Measurements from ENCODE around the gene URGCP. TPM values are rescaled to one million over a fixed set of nuclear protein-coding genes. Genes with fewer than 3 reads are reported as not detected.
"Not testable (repeated sequence)": the region's sequence is repeated elsewhere in the genome, so short reads cannot be mapped to it uniquely, and the experiment has no call there.

The URGCP gene
- total RNA-seq, 1 donor from 2014 or later: 39.1 TPM

GRCh38 chr7:43914795-43915194 is 8.4 kb upstream of the URGCP start:
- no peak for DNase-seq (ENCODE audit: low spot score)

- DNase-seq (ENCODE audit: low spot score): peak; percentile 47
These were observed 453 bp downstream of the URGCP start for GRCh38 chr7:43905956-43906330.

GRCh38 chr7:43905209-43905946 is 1.0 kb downstream of the URGCP start:
- DNase-seq (ENCODE audit: low spot score): peak; percentile 44

GRCh38 chr7:43904533-43905208 is 1.7 kb downstream of the URGCP start:
- no peak for DNase-seq (ENCODE audit: low spot score)

GRCh38 chr7:43902542-43903054 is 3.8 kb downstream of the URGCP start:
- DNase-seq (ENCODE audit: low spot score): no peak

- not testable (repeated sequence) for DNase-seq (ENCODE audit: low spot score)
These were observed 7.8 kb downstream of the URGCP start for GRCh38 chr7:43898571-43898970.

- DNase-seq (ENCODE audit: low spot score): no peak
These were observed 10.5 kb downstream of the URGCP start for GRCh38 chr7:43895847-43896415.

- DNase-seq (ENCODE audit: low spot score): no peak
These were observed 15.1 kb downstream of the URGCP start for GRCh38 chr7:43891069-43891955.

GRCh38 chr7:43890468-43890867 is 15.9 kb downstream of the URGCP start:
- no peak for DNase-seq (ENCODE audit: low spot score)

- no peak for DNase-seq (ENCODE audit: low spot score)
These were observed 17.1 kb downstream of the URGCP start for GRCh38 chr7:43888993-43889945.

GRCh38 chr7:43884617-43885016 is 21.8 kb downstream of the URGCP start:
- DNase-seq (ENCODE audit: low spot score): no peak

- no peak for DNase-seq (ENCODE audit: low spot score)
These were observed 22.2 kb downstream of the URGCP start for GRCh38 chr7:43884209-43884608.

GRCh38 chr7:43880596-43880995 is 25.8 kb downstream of the URGCP start:
- no peak for DNase-seq (ENCODE audit: low spot score)

GRCh38 chr7:43879477-43879876 is 26.9 kb downstream of the URGCP start:
- DNase-seq (ENCODE audit: low spot score): no peak

GRCh38 chr7:43878867-43879266 is 27.5 kb downstream of the URGCP start:
- no peak for DNase-seq (ENCODE audit: low spot score)

- DNase-seq (ENCODE audit: low spot score): no peak
These were observed 28.2 kb downstream of the URGCP start for GRCh38 chr7:43877968-43878864.

GRCh38 chr7:43876976-43877745 is 29.2 kb downstream of the URGCP start:
- no peak for DNase-seq (ENCODE audit: low spot score)

GRCh38 chr7:43876241-43876640 is 30.2 kb downstream of the URGCP start:
- DNase-seq (ENCODE audit: low spot score): no peak

GRCh38 chr7:43873300-43873699 is 33.1 kb downstream of the URGCP start:
- peak; percentile 61 for DNase-seq (ENCODE audit: low spot score)
